HepG2 (cell line): Measurements from ENCODE around the gene CCBE1. TPM values are rescaled to one million over a fixed set of nuclear protein-coding genes. Genes with fewer than 3 reads are reported as not detected.

ENCODE experiments used
- ATAC-seq: fragments of 200-7000 bp; cut with Tn5 transposase; 3 replicates; pipeline ENCODE4 v1.9.1; 2020; ENCODE audit warnings: mild to moderate bottlenecking, moderate library complexity
- BruUV-seq: library from RNA; stranded (reverse); fragments of 400-500 nt; replicated peaks from 2 replicates; lab custom pipeline; 2021; lab: Mats Ljungman, UMichigan
- CTCF ChIA-PET: fragments of 300-600 bp; formaldehyde crosslinking; extraction: SDS; loops from one replicate; lab custom pipeline; 2021; ENCODE audit warnings: low total read pairs, inconsistent platforms, low intra/inter-chr PET ratio; lab: Yijun Ruan, JAX
- POLR2A ChIA-PET: fragments of 350-600 bp; sonication (Branson Sonifier 250); formaldehyde crosslinking; loops from one replicate; lab custom pipeline; 2020; ENCODE audit warnings: antibody characterized with exemption, inconsistent platforms; lab: Yijun Ruan, JAX
- DNase-seq: peaks from one replicate; pipeline ENCODE4 v3.0.0-alpha.2; 2015; ENCODE audit warnings: low spot score
- FAIRE-seq: peaks from 3 replicates; lab custom pipeline; 2011; peaks lifted over from hg19 to GRCh38; lab: Jason Lieb, UNC
- H2AFZ ChIP-seq: one replicate; pipeline ENCODE4 v1.6.1; 2011; ENCODE audit warnings: low read length, inconsistent platforms
- H3K27ac ChIP-seq: fragments of 300-600 bp; 3 replicates; pipeline ENCODE4 v1.8.0; 2011; ENCODE audit warnings: mixed run types, mild to moderate bottlenecking, mixed read lengths, low read length, inconsistent platforms; ENCODE audit not compliant: insufficient read depth; ENCODE audit errors: extremely low read length
- H3K27me3 ChIP-seq, 2 experiments: fragments of 200-600 bp in 1 of 2; 2 replicates in 1 of 2; 3 replicates in 1 of 2; pipeline versions ENCODE4 v1.6.0 to v1.8.0; 2011; ENCODE audit warnings: low read length in 2 of 2, mild to moderate bottlenecking in 2 of 2, moderate library complexity in 2 of 2, inconsistent platforms in 1 of 2; ENCODE audit not compliant: insufficient read depth in 2 of 2, control insufficient read depth in 1 of 2
- H3K36me3 ChIP-seq, 2 experiments: fragments of 200-600 bp in 1 of 2; replicated peaks in 1 of 2; 2 replicates in 1 of 2; 3 replicates in 1 of 2; pipeline versions ENCODE4 v1.5.1 to v1.8.0; 2011; ENCODE audit warnings: low read length in 2 of 2, inconsistent platforms in 1 of 2; ENCODE audit not compliant: insufficient read depth in 2 of 2, control insufficient read depth in 1 of 2
- H3K4me1 ChIP-seq: 2 replicates; pipeline ENCODE4 v1.5.1; 2012; ENCODE audit warnings: low read length, inconsistent platforms; ENCODE audit not compliant: insufficient read depth
- H3K4me2 ChIP-seq: 2 replicates; pipeline ENCODE4 v1.6.0; 2011; ENCODE audit warnings: low read depth, low read length, inconsistent platforms
- H3K4me3 ChIP-seq, 3 experiments: fragments of 200-600 bp in 1 of 3; sonication (generic), shearing (Covaris generic) in 1 of 3; replicated peaks in 1 of 3; 2 replicates each; pipeline ENCODE4 v1.5.1; 2011 to 2016; ENCODE audit warnings: low read length in 3 of 3, inconsistent platforms in 2 of 3, low read depth in 2 of 3, mild to moderate bottlenecking in 2 of 3, control low read depth in 1 of 3, mixed read lengths in 1 of 3; ENCODE audit not compliant: insufficient read depth in 1 of 3
- H3K79me2 ChIP-seq: one replicate; pipeline ENCODE4 v1.6.1; 2011; ENCODE audit warnings: low read length, inconsistent platforms; ENCODE audit not compliant: insufficient read depth
- H3K9ac ChIP-seq: 2 replicates; pipeline ENCODE4 v1.6.0; 2011; ENCODE audit warnings: mild to moderate bottlenecking, low read depth, low read length, inconsistent platforms; ENCODE audit not compliant: insufficient read depth
- H3K9me3 ChIP-seq: 2 replicates; pipeline ENCODE4 v1.5.1; 2012; ENCODE audit warnings: mild to moderate bottlenecking, low read length
- H4K20me1 ChIP-seq: 2 replicates; pipeline ENCODE4 v1.6.0; 2011; ENCODE audit warnings: inconsistent platforms, mild to moderate bottlenecking, low read length, moderate library complexity; ENCODE audit not compliant: insufficient read depth
- AHDC1 ChIP-seq: sonication (generic); formaldehyde crosslinking; IDR thresholded peaks from 2 replicates; pipeline ENCODE4 v1.5.1; 2020; ENCODE audit warnings: mild to moderate bottlenecking, missing genetic modification reagents, borderline replicate concordance
- BCL3 ChIP-seq: sonication (generic); formaldehyde crosslinking; IDR thresholded peaks from 2 replicates; pipeline ENCODE4 v1.5.1; 2020; ENCODE audit warnings: mild to moderate bottlenecking, missing genetic modification reagents, moderate library complexity
- IKZF4 ChIP-seq: sonication (generic); formaldehyde crosslinking; IDR thresholded peaks from 2 replicates; pipeline ENCODE4 v1.5.1; 2020; ENCODE audit warnings: borderline replicate concordance, mild to moderate bottlenecking, low read depth, missing genetic modification reagents; ENCODE audit errors: not compliant biosample characterization
- IKZF5 ChIP-seq: IDR thresholded peaks from 2 replicates; pipeline ENCODE4 v1.6.1; 2018; ENCODE audit warnings: missing genetic modification reagents, mild to moderate bottlenecking, missing compliant biosample characterization
- SMC3 ChIP-seq: IDR thresholded peaks from 2 replicates; pipeline ENCODE4 v1.6.1; 2011; ENCODE audit warnings: low read length, improper control_type of control experiment
- SNAPC2 ChIP-seq: sonication (generic); formaldehyde crosslinking; IDR thresholded peaks from 2 replicates; pipeline ENCODE4 v1.8.1; 2022; ENCODE audit warnings: mild to moderate bottlenecking, missing genetic modification reagents
- ZNF232 ChIP-seq: sonication (generic); formaldehyde crosslinking; IDR thresholded peaks from 2 replicates; pipeline ENCODE4 v1.4.0; 2020; ENCODE audit warnings: missing genetic modification reagents, borderline replicate concordance
- ZNF569 ChIP-seq: sonication (generic); formaldehyde crosslinking; IDR thresholded peaks from 2 replicates; pipeline ENCODE4 v1.5.0; 2020; ENCODE audit warnings: mild to moderate bottlenecking, missing genetic modification reagents, moderate library complexity, borderline replicate concordance
- in situ Hi-C: cut with HindIII; loops from 2 replicates; pipeline ENCODE4 v1.10.0; 2017; ENCODE audit warnings: low pct_unique_long_range_greater_than_20kb; ENCODE audit not compliant: extremely low pct_ligation_motif_present
- intact Hi-C: fragments of 100-400 bp; cut with micrococcal nuclease; formaldehyde crosslinking; loops from one replicate; pipeline ENCODE4 v1.10.0; 2022; ENCODE audit not compliant: unreplicated experiment
- polyA plus RNA-seq, 8 experiments: library from polyadenylated mRNA; depleted of rRNA in 3 of 8; stranded (reverse) in 7 of 8; unstranded in 1 of 8; fragments of >200 nt; fragmentation: Illumina TruSeq in 4 of 8; extraction: Trizol in 4 of 8; gene quantifications; 2 replicates each; pipeline versions ENCODE4 v1.2.1 to v1.2.3, GENCODE V29; 2011 to 2016; ENCODE audit warnings: low read depth in 4 of 8, missing spikeins in 1 of 8, mixed read lengths in 1 of 8; ENCODE audit not compliant: insufficient read depth in 1 of 8
- total RNA-seq, 5 experiments: library from RNA; depleted of rRNA; stranded (reverse); fragments of >200 nt; fragmentation: Illumina TruSeq; extraction: Trizol; gene quantifications; 2 replicates each; pipeline ENCODE4 v1.2.3, GENCODE V29; 2016; ENCODE audit warnings: low read depth in 1 of 5

The CCBE1 gene
- total and polyA plus RNA-seq, 2 of the 13 experiments (the other 11 are each of a cell fraction or from before 2014, with no cell fraction given), result not detected

- no peak for DNase-seq
- H4K20me1 ChIP-seq, result no peaks in the 10 kb centered on the region
- H3K79me2 ChIP-seq, result no peaks in the 10 kb centered on the region
- ATAC-seq, result no peak
- POLR2A ChIA-PET, result no interaction called here
- FAIRE-seq, result no peak
- no peaks in the 10 kb centered on the region for H3K4me1 ChIP-seq
- H2AFZ ChIP-seq, result no peak overlapping the region
- BruUV-seq, result no TSS peak
- H3K4me3 ChIP-seq, result no peak overlapping the region
- TF ChIP-seq ZNF232 (CRISPR knock-in tag) (no peak), SMC3 (no peak), BCL3 (CRISPR knock-in tag) (no peak), IKZF5 (CRISPR knock-in tag) (no peak), SNAPC2 (CRISPR knock-in tag) (no peak), ZNF569 (CRISPR knock-in tag) (no peak), IKZF4 (CRISPR knock-in tag) (no peak), AHDC1 (CRISPR knock-in tag) (no peak)
- H3K36me3 ChIP-seq, result no peaks in the 10 kb centered on the region
- no peak overlapping the region for H3K9ac ChIP-seq
- H3K4me2 ChIP-seq, result no peak overlapping the region
- no peaks in the 10 kb centered on the region for H3K9me3 ChIP-seq
- no peak overlapping the region for H3K27ac ChIP-seq
- intact Hi-C loops (no loop called here), in situ Hi-C loops (no loop called here)
- no peaks in the 10 kb centered on the region for H3K27me3 ChIP-seq
- CTCF ChIA-PET, result no interaction called here
Observed at GRCh38 chr18:59725142-59725541, 27.9 kb upstream of the CCBE1 start.
